Measurements from ENCODE around the gene C1QTNF3.

C1QTNF3 gene

GRCh38 chr5:34061993-34062392 is 19.0 kb upstream of the C1QTNF3 start:
- H3K27me3 ChIP-seq (ENCODE audit: control insufficient read depth, insufficient read depth, low read length), result no peaks in the 10 kb centered on the region
- no peaks in the 10 kb centered on the region for H3K36me3 ChIP-seq (ENCODE audit: control insufficient read depth, insufficient read depth, low read length)
- no peak overlapping the region for H3K27ac ChIP-seq (ENCODE audit: low read depth, low read length)
- no peaks in the 10 kb centered on the region for H3K4me1 ChIP-seq (ENCODE audit: control insufficient read depth, insufficient read depth, low read length)
- H3K9ac ChIP-seq (ENCODE audit: low read length), result no peak overlapping the region
- H3K4me3 ChIP-seq (ENCODE audit: low read length), result no peak overlapping the region

GRCh38 chr5:34059977-34060376 is 17.0 kb upstream of the C1QTNF3 start:
- Histone ChIP-seq H3K4me1 (ENCODE audit: control insufficient read depth, insufficient read depth, low read length) (no peaks in the 10 kb centered on the region), H3K4me3 (ENCODE audit: low read length) (no peak overlapping the region), H3K36me3 (ENCODE audit: control insufficient read depth, insufficient read depth, low read length) (no peaks in the 10 kb centered on the region), H3K27me3 (ENCODE audit: control insufficient read depth, insufficient read depth, low read length) (no peaks in the 10 kb centered on the region), H3K9ac (ENCODE audit: low read length) (no peak overlapping the region), H3K27ac (ENCODE audit: low read depth, low read length) (no peak overlapping the region)

- Histone ChIP-seq H3K27me3 (ENCODE audit: control insufficient read depth, insufficient read depth, low read length) (no peaks in the 10 kb centered on the region), H3K36me3 (ENCODE audit: control insufficient read depth, insufficient read depth, low read length) (no peaks in the 10 kb centered on the region), H3K9ac (ENCODE audit: low read length) (no peak overlapping the region), H3K27ac (ENCODE audit: low read depth, low read length) (no peak overlapping the region), H3K4me3 (ENCODE audit: low read length) (no peak overlapping the region), H3K4me1 (ENCODE audit: control insufficient read depth, insufficient read depth, low read length) (no peaks in the 10 kb centered on the region)
Observed at GRCh38 chr5:34058532-34058931, 15.5 kb upstream of the C1QTNF3 start.

- Histone ChIP-seq H3K4me3 (ENCODE audit: low read length) (no peak overlapping the region), H3K27me3 (ENCODE audit: control insufficient read depth, insufficient read depth, low read length) (no peaks in the 10 kb centered on the region), H3K4me1 (ENCODE audit: control insufficient read depth, insufficient read depth, low read length) (peaks cover 3% of the 10 kb centered on the region), H3K27ac (ENCODE audit: low read depth, low read length) (no peak overlapping the region), H3K9ac (ENCODE audit: low read length) (no peak overlapping the region), H3K36me3 (ENCODE audit: control insufficient read depth, insufficient read depth, low read length) (no peaks in the 10 kb centered on the region)
Observed at GRCh38 chr5:34057569-34057968, 14.6 kb upstream of the C1QTNF3 start.

GRCh38 chr5:34057118-34057517 is 14.1 kb upstream of the C1QTNF3 start:
- Histone ChIP-seq H3K27me3 (ENCODE audit: control insufficient read depth, insufficient read depth, low read length) (no peaks in the 10 kb centered on the region), H3K4me1 (ENCODE audit: control insufficient read depth, insufficient read depth, low read length) (peaks cover 3% of the 10 kb centered on the region), H3K4me3 (ENCODE audit: low read length) (no peak overlapping the region), H3K27ac (ENCODE audit: low read depth, low read length) (no peak overlapping the region), H3K36me3 (ENCODE audit: control insufficient read depth, insufficient read depth, low read length) (no peaks in the 10 kb centered on the region), H3K9ac (ENCODE audit: low read length) (no peak overlapping the region)

- peaks cover 3% of the 10 kb centered on the region for H3K4me1 ChIP-seq (ENCODE audit: control insufficient read depth, insufficient read depth, low read length)
- H3K36me3 ChIP-seq (ENCODE audit: control insufficient read depth, insufficient read depth, low read length), result no peaks in the 10 kb centered on the region
- H3K4me3 ChIP-seq (ENCODE audit: low read length), result no peak overlapping the region
- no peaks in the 10 kb centered on the region for H3K27me3 ChIP-seq (ENCODE audit: control insufficient read depth, insufficient read depth, low read length)
- H3K9ac ChIP-seq (ENCODE audit: low read length), result no peak overlapping the region
- no peak overlapping the region for H3K27ac ChIP-seq (ENCODE audit: low read depth, low read length)
Observed at GRCh38 chr5:34055667-34056066, 12.7 kb upstream of the C1QTNF3 start.

GRCh38 chr5:34054400-34054729 is 11.4 kb upstream of the C1QTNF3 start:
- Histone ChIP-seq H3K27ac (ENCODE audit: low read depth, low read length) (no peak overlapping the region), H3K4me3 (ENCODE audit: low read length) (no peak overlapping the region), H3K4me1 (ENCODE audit: control insufficient read depth, insufficient read depth, low read length) (peaks cover 3% of the 10 kb centered on the region), H3K36me3 (ENCODE audit: control insufficient read depth, insufficient read depth, low read length) (no peaks in the 10 kb centered on the region), H3K27me3 (ENCODE audit: control insufficient read depth, insufficient read depth, low read length) (no peaks in the 10 kb centered on the region), H3K9ac (ENCODE audit: low read length) (no peak overlapping the region)

GRCh38 chr5:34053571-34054399 is 10.8 kb upstream of the C1QTNF3 start:
- no peaks in the 10 kb centered on the region for H3K36me3 ChIP-seq (ENCODE audit: control insufficient read depth, insufficient read depth, low read length)
- no peak overlapping the region for H3K9ac ChIP-seq (ENCODE audit: low read length)
- no peaks in the 10 kb centered on the region for H3K27me3 ChIP-seq (ENCODE audit: control insufficient read depth, insufficient read depth, low read length)
- H3K4me3 ChIP-seq (ENCODE audit: low read length), result no peak overlapping the region
- H3K27ac ChIP-seq (ENCODE audit: low read depth, low read length), result no peak overlapping the region
- H3K4me1 ChIP-seq (ENCODE audit: control insufficient read depth, insufficient read depth, low read length), result peaks cover 3% of the 10 kb centered on the region

- H3K9ac ChIP-seq (ENCODE audit: low read length), result no peak overlapping the region
- no peak overlapping the region for H3K4me3 ChIP-seq (ENCODE audit: low read length)
- no peak overlapping the region for H3K27ac ChIP-seq (ENCODE audit: low read depth, low read length)
- H3K27me3 ChIP-seq (ENCODE audit: control insufficient read depth, insufficient read depth, low read length), result no peaks in the 10 kb centered on the region
- H3K4me1 ChIP-seq (ENCODE audit: control insufficient read depth, insufficient read depth, low read length), result peaks cover 3% of the 10 kb centered on the region
- H3K36me3 ChIP-seq (ENCODE audit: control insufficient read depth, insufficient read depth, low read length), result no peaks in the 10 kb centered on the region
Observed at GRCh38 chr5:34053133-34053532, 10.1 kb upstream of the C1QTNF3 start.

GRCh38 chr5:34051374-34051980 is 8.5 kb upstream of the C1QTNF3 start:
- H3K27me3 ChIP-seq (ENCODE audit: control insufficient read depth, insufficient read depth, low read length), result no peaks in the 10 kb centered on the region
- peaks cover 3% of the 10 kb centered on the region for H3K4me1 ChIP-seq (ENCODE audit: control insufficient read depth, insufficient read depth, low read length)
- no peak overlapping the region for H3K4me3 ChIP-seq (ENCODE audit: low read length)
- no peaks in the 10 kb centered on the region for H3K36me3 ChIP-seq (ENCODE audit: control insufficient read depth, insufficient read depth, low read length)
- no peak overlapping the region for H3K9ac ChIP-seq (ENCODE audit: low read length)
- no peak overlapping the region for H3K27ac ChIP-seq (ENCODE audit: low read depth, low read length)

- no peaks in the 10 kb centered on the region for H3K36me3 ChIP-seq (ENCODE audit: control insufficient read depth, insufficient read depth, low read length)
- H3K27ac ChIP-seq (ENCODE audit: low read depth, low read length), result no peak overlapping the region
- no peak overlapping the region for H3K4me3 ChIP-seq (ENCODE audit: low read length)
- peaks cover 18% of the 10 kb centered on the region for H3K4me1 ChIP-seq (ENCODE audit: control insufficient read depth, insufficient read depth, low read length)
- no peaks in the 10 kb centered on the region for H3K27me3 ChIP-seq (ENCODE audit: control insufficient read depth, insufficient read depth, low read length)
- no peak overlapping the region for H3K9ac ChIP-seq (ENCODE audit: low read length)
Observed at GRCh38 chr5:34047774-34048572, 5.0 kb upstream of the C1QTNF3 start.

- Histone ChIP-seq H3K27me3 (ENCODE audit: control insufficient read depth, insufficient read depth, low read length) (no peaks in the 10 kb centered on the region), H3K4me1 (ENCODE audit: control insufficient read depth, insufficient read depth, low read length) (peaks cover 23% of the 10 kb centered on the region), H3K4me3 (ENCODE audit: low read length) (no peak overlapping the region), H3K27ac (ENCODE audit: low read depth, low read length) (no peak overlapping the region), H3K9ac (ENCODE audit: low read length) (no peak overlapping the region), H3K36me3 (ENCODE audit: control insufficient read depth, insufficient read depth, low read length) (no peaks in the 10 kb centered on the region)
Observed at GRCh38 chr5:34047143-34047542, 4.1 kb upstream of the C1QTNF3 start.
